H1 (cell line): ENCODE results near the gene COQ2. TPM values are rescaled to one million over a fixed set of nuclear protein-coding genes. Genes with fewer than 3 reads are reported as not detected.

ENCODE experiments used
- CTCF ChIA-PET: fragments of 300-600 bp; sonication (Branson Sonifier 250); formaldehyde crosslinking; loops from one replicate; lab custom pipeline; 2021; ENCODE audit not compliant: partially characterized antibody; lab: Charles Lee
- POLR2A ChIA-PET: fragments of 300-600 bp; sonication (Branson Sonifier 250); formaldehyde crosslinking; loops from one replicate; lab custom pipeline; 2021; ENCODE audit warnings: inconsistent platforms; ENCODE audit not compliant: partially characterized antibody; lab: Charles Lee
- DNase-seq, 2 experiments: peaks; one replicate each; pipeline versions ENCODE4 v3.0.0 to v3.0.0-alpha.2; 2010 to 2022; ENCODE audit warnings: low spot score in 2 of 2, low read depth in 1 of 2, mixed read lengths in 1 of 2
- FAIRE-seq: peaks from 2 replicates; lab custom pipeline; 2011; peaks lifted over from hg19 to GRCh38; lab: Jason Lieb, UNC
- H2AFZ ChIP-seq: 2 replicates; pipeline ENCODE4 v1.8.1; 2012; ENCODE audit warnings: low read length, inconsistent platforms
- H2AK5ac ChIP-seq: 2 replicates; pipeline ENCODE4 v1.6.1; 2013; ENCODE audit warnings: low read depth, low read length
- H2BK120ac ChIP-seq: replicated peaks from 2 replicates; pipeline ENCODE3; 2013; ENCODE audit warnings: low read depth, low read length, inconsistent platforms
- H2BK12ac ChIP-seq: 2 replicates; pipeline ENCODE4 v1.6.1; 2013; ENCODE audit warnings: low read depth, low read length
- H2BK15ac ChIP-seq: 2 replicates; pipeline ENCODE4 v1.6.1; 2013; ENCODE audit warnings: low read length
- H2BK20ac ChIP-seq: 2 replicates; pipeline ENCODE4 v1.6.1; 2013; ENCODE audit warnings: low read length
- H2BK5ac ChIP-seq: 2 replicates; pipeline ENCODE4 v1.6.1; 2013; ENCODE audit warnings: low read depth, low read length
- H3K14ac ChIP-seq: 2 replicates; pipeline ENCODE4 v1.6.1; 2013; ENCODE audit warnings: inconsistent platforms; ENCODE audit not compliant: insufficient read length
- H3K18ac ChIP-seq: 2 replicates; pipeline ENCODE4 v1.6.1; 2013; ENCODE audit warnings: low read length; ENCODE audit errors: extremely low read depth
- H3K23ac ChIP-seq: 2 replicates; pipeline ENCODE4 v1.6.1; 2013; ENCODE audit warnings: inconsistent platforms; ENCODE audit not compliant: insufficient read length
- H3K23me2 ChIP-seq: 2 replicates; pipeline ENCODE4 v1.6.1; 2013; ENCODE audit warnings: low read depth, low read length
- H3K27ac ChIP-seq: 2 replicates; pipeline ENCODE4 v1.6.1; 2011; ENCODE audit warnings: low read depth, low read length, inconsistent platforms
- H3K27me3 ChIP-seq, 4 experiments: replicated peaks in 1 of 4; 1 replicate in 1 of 4; 2 replicates in 3 of 4; pipeline versions ENCODE4 v1.6.1 to v1.8.1; 2011 to 2013; ENCODE audit warnings: low read length in 3 of 4, mild to moderate bottlenecking in 3 of 4, inconsistent platforms in 2 of 4, mixed read lengths in 2 of 4, moderate library complexity in 1 of 4; ENCODE audit not compliant: control insufficient read depth in 3 of 4, insufficient read depth in 3 of 4; ENCODE audit errors: extremely low read depth in 1 of 4
- H3K36me3 ChIP-seq, 4 experiments: 2 replicates each; pipeline versions ENCODE4 v1.6.1 to v1.8.1; 2011 to 2013; ENCODE audit warnings: mild to moderate bottlenecking in 4 of 4, low read length in 3 of 4, moderate library complexity in 2 of 4, control low read depth in 1 of 4, inconsistent platforms in 1 of 4; ENCODE audit not compliant: insufficient read depth in 4 of 4, control insufficient read depth in 2 of 4
- H3K4ac ChIP-seq: replicated peaks from 2 replicates; pipeline ENCODE3; 2013; ENCODE audit warnings: low read length, low read depth, mixed read lengths, inconsistent platforms; ENCODE audit not compliant: insufficient read length
- H3K4me1 ChIP-seq, 4 experiments: replicated peaks in 1 of 4; 1 replicate in 1 of 4; 2 replicates in 3 of 4; pipeline versions ENCODE4 v1.6.1 to v1.8.1; 2011 to 2013; ENCODE audit warnings: low read length in 3 of 4, inconsistent platforms in 2 of 4, mixed read lengths in 1 of 4; ENCODE audit not compliant: insufficient read depth in 4 of 4, control insufficient read depth in 3 of 4
- H3K4me2 ChIP-seq, 2 experiments: 2 replicates each; pipeline versions ENCODE4 v1.6.1 to v1.8.1; 2011 to 2013; ENCODE audit warnings: low read depth in 2 of 2, low read length in 2 of 2, control low read depth in 1 of 2, inconsistent platforms in 1 of 2, mild to moderate bottlenecking in 1 of 2; ENCODE audit not compliant: insufficient read depth in 1 of 2
- H3K4me3 ChIP-seq, 4 experiments: fragments of 200-600, 300-600 bp in 1 of 4; sonication (generic), shearing (Covaris generic), sonication (Bioruptor Twin) in 1 of 4; 2 replicates each; pipeline versions ENCODE4 v1.5.1 to v1.8.1; 2011 to 2016; ENCODE audit warnings: low read length in 4 of 4, low read depth in 3 of 4, control low read depth in 2 of 4, inconsistent platforms in 2 of 4, mild to moderate bottlenecking in 2 of 4, mixed read lengths in 1 of 4, moderate library complexity in 1 of 4; ENCODE audit not compliant: insufficient read depth in 2 of 4; ENCODE audit errors: extremely low read depth in 1 of 4
- H3K56ac ChIP-seq: replicated peaks from 2 replicates; pipeline ENCODE3; 2013; ENCODE audit warnings: low read depth, mild to moderate bottlenecking, mixed read lengths, low read length, inconsistent platforms; ENCODE audit not compliant: insufficient read length
- H3K79me1 ChIP-seq: 2 replicates; pipeline ENCODE4 v1.6.1; 2013; ENCODE audit warnings: low read depth, low read length, control low read depth
- H3K79me2 ChIP-seq, 2 experiments: 2 replicates each; pipeline versions ENCODE4 v1.6.1 to v1.8.1; 2012 to 2013; ENCODE audit warnings: low read length in 2 of 2, mild to moderate bottlenecking in 2 of 2, inconsistent platforms in 1 of 2; ENCODE audit not compliant: insufficient read depth in 2 of 2, control insufficient read depth in 1 of 2
- H3K9ac ChIP-seq, 4 experiments: replicated peaks in 1 of 4; 1 replicate in 1 of 4; 2 replicates in 3 of 4; pipeline versions ENCODE4 v1.6.1 to v1.8.1; 2011 to 2013; ENCODE audit warnings: low read depth in 3 of 4, low read length in 3 of 4, control low read depth in 2 of 4, mild to moderate bottlenecking in 2 of 4, moderate library complexity in 2 of 4, inconsistent platforms in 1 of 4; ENCODE audit errors: extremely low read depth in 1 of 4
- H3K9me3 ChIP-seq, 2 experiments: 2 replicates each; pipeline versions ENCODE4 v1.6.1 to v1.8.1; 2012 to 2013; ENCODE audit warnings: mild to moderate bottlenecking in 2 of 2, moderate library complexity in 2 of 2, control low read depth in 1 of 2, inconsistent platforms in 1 of 2, low read depth in 1 of 2, low read length in 1 of 2, mixed read lengths in 1 of 2; ENCODE audit not compliant: insufficient read depth in 2 of 2
- H4K20me1 ChIP-seq, 2 experiments: replicated peaks in 1 of 2; 2 replicates each; pipeline versions ENCODE3 to v1.8.1; 2011 to 2013; ENCODE audit warnings: inconsistent platforms in 2 of 2, low read length in 2 of 2, mild to moderate bottlenecking in 1 of 2; ENCODE audit not compliant: insufficient read depth in 2 of 2, control insufficient read depth in 1 of 2
- H4K5ac ChIP-seq: 2 replicates; pipeline ENCODE4 v1.6.1; 2013; ENCODE audit warnings: low read length, low read depth, mixed read lengths, inconsistent platforms; ENCODE audit not compliant: insufficient read length
- H4K8ac ChIP-seq: 2 replicates; pipeline ENCODE4 v1.8.0; 2013; ENCODE audit warnings: mild to moderate bottlenecking, moderate library complexity, low read length, inconsistent platforms; ENCODE audit not compliant: insufficient read depth; ENCODE audit errors: extremely low read depth
- H4K91ac ChIP-seq: replicated peaks from 2 replicates; pipeline ENCODE3; 2013; ENCODE audit warnings: low read length, mixed read lengths, inconsistent platforms; ENCODE audit not compliant: insufficient read length
- BACH1 ChIP-seq: IDR thresholded peaks from 2 replicates; pipeline ENCODE4 v1.6.1; 2012; ENCODE audit warnings: low read length, improper control_type of control experiment
- EP300 ChIP-seq, 2 experiments: IDR thresholded peaks; 1 replicate in 1 of 2; 2 replicates in 1 of 2; pipeline ENCODE4 v1.6.1; 2011 to 2012; ENCODE audit warnings: low read depth in 2 of 2, low read length in 2 of 2, mild to moderate bottlenecking in 2 of 2, borderline replicate concordance in 1 of 2, inconsistent platforms in 1 of 2, moderate library complexity in 1 of 2
- HDAC2 ChIP-seq, 2 experiments: fragments of 300-600 bp in 1 of 2; sonication (generic) in 1 of 2; IDR thresholded peaks; 2 replicates each; pipeline ENCODE4 v1.6.1; 2011 to 2012; ENCODE audit warnings: low read depth in 2 of 2, low read length in 2 of 2, mild to moderate bottlenecking in 2 of 2, moderate library complexity in 2 of 2, borderline replicate concordance in 1 of 2, inconsistent platforms in 1 of 2
- MAX ChIP-seq: IDR thresholded peaks from 2 replicates; pipeline ENCODE4 v1.6.1; 2012; ENCODE audit warnings: inconsistent platforms
- NRF1 ChIP-seq: IDR thresholded peaks from 2 replicates; pipeline ENCODE4 v1.6.1; 2011; ENCODE audit warnings: mild to moderate bottlenecking, low read depth, low read length, improper control_type of control experiment
- POLR2AphosphoS5 ChIP-seq: IDR thresholded peaks from 2 replicates; pipeline ENCODE4 v1.6.1; 2011; ENCODE audit warnings: low read depth, low read length
- POU5F1 ChIP-seq: IDR thresholded peaks from 2 replicates; pipeline ENCODE4 v1.6.1; 2011; ENCODE audit warnings: low read depth, mild to moderate bottlenecking, low read length, moderate library complexity
- RBBP5 ChIP-seq: IDR thresholded peaks from 2 replicates; pipeline ENCODE4 v1.7.1; 2012; ENCODE audit warnings: low read depth, mild to moderate bottlenecking, inconsistent platforms, low read length, moderate library complexity, borderline replicate concordance
- SP4 ChIP-seq: IDR thresholded peaks from 2 replicates; pipeline ENCODE4 v1.6.1; 2012; ENCODE audit warnings: low read length, inconsistent platforms
- TAF7 ChIP-seq: optimal IDR thresholded peaks from 2 replicates; pipeline ENCODE3; 2011; ENCODE audit warnings: low read depth, mild to moderate bottlenecking, inconsistent platforms, low read length, moderate library complexity, borderline replicate concordance
- WGBS, 2 experiments: shearing (Covaris generic) in 1 of 2; methylation state at CpG; one replicate each; pipeline versions ENCODE4 v1.1.6 to v1.1.7; 2013 to 2015; ENCODE audit warnings: low lambda C conversion rate in 2 of 2, mixed read lengths in 2 of 2, inconsistent platforms in 1 of 2, low coverage in 1 of 2, missing lambda C conversion rate in 1 of 2; ENCODE audit not compliant: insufficient replicate concordance in 2 of 2, insufficient coverage in 1 of 2, insufficient read length in 1 of 2; ENCODE audit errors: extremely low coverage in 1 of 2, missing lambda C conversion rate in 1 of 2; 5-methylcytosine and 5-hydroxymethylcytosine counted together
- polyA plus RNA-seq, 7 experiments: library from polyadenylated mRNA; depleted of rRNA in 3 of 7; stranded (reverse) in 5 of 7; unstranded in 2 of 7; fragments of >200 nt in 5 of 7; fragments of 200-250 nt in 2 of 7; gene quantifications; 1 replicate in 5 of 7; 2 replicates in 1 of 7; 4 replicates in 1 of 7; pipeline versions ENCODE4 v1.2.1 to v1.2.3, GENCODE V29; 2011 to 2013; ENCODE audit warnings: missing spikeins in 2 of 7, mixed read lengths in 2 of 7
- total RNA-seq: library from RNA; stranded (reverse); fragmentation: NEBNext Ultra II Directional; extraction: Animal tissue kit (Norgen Biotek cat#: 25700); gene quantifications from 2 replicates; pipeline ENCODE4 v1.2.1, GENCODE V29; 2021
- TF ChIP-seq, protein P1 (sequence below): IDR thresholded peaks from 2 replicates; pipeline ENCODE4 v1.6.1; 2012; ENCODE audit warnings: low read length, inconsistent platforms

COQ2 gene
- total and polyA plus RNA-seq, 2 of the 8 experiments (the other 6 are each of a cell fraction or from before 2014, with no cell fraction given): 21.5 to 22.9 TPM

DNA sequence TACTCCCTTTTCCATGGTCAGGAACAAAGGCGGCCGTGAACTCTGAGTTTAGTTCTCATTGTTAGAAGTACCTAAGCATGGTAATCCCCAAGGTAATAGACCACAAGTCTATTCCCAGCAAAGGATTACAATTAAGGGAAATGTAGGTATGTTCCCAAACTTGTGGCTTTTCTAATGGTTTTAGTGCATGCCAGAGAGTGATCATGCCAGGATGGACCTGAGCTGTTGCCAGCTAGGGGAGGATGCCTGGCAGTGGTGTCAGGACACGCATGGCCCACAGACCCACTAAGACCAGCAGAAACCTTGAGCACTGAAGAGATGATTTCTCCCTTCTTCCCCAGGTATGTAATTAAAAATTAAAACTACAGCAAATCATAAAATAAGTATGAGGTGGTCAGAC, 60.8 kb downstream of the COQ2 start:
- Histone ChIP-seq H3K23ac (no peak overlapping the region), H3K14ac (no peak overlapping the region), H4K5ac (no peak overlapping the region), H3K9me3 (no peaks in the 10 kb centered on the region), H3K4ac (no peak overlapping the region), H3K79me2 (no peaks in the 10 kb centered on the region), H4K8ac (no peak overlapping the region), H4K20me1 (no peaks in the 10 kb centered on the region), H3K4me2 (no peak overlapping the region), H3K4me3 (no peak overlapping the region), H2BK12ac (no peak overlapping the region), H4K91ac (no peak overlapping the region), H3K9ac (no peak overlapping the region), H3K4me1 (no peaks in the 10 kb centered on the region), H3K27me3 (no peaks in the 10 kb centered on the region), H3K36me3 (no peaks in the 10 kb centered on the region), H3K79me1 (no peaks in the 10 kb centered on the region), H2BK20ac (no peak overlapping the region), H2AFZ (no peak overlapping the region), H2BK120ac (no peak overlapping the region), H2BK5ac (no peak overlapping the region), H3K23me2 (peaks cover 2% of the 10 kb centered on the region; the same call in 1 of the 2 replicates), H3K56ac (no peak overlapping the region), H3K18ac (no peak overlapping the region), H2AK5ac (no peak overlapping the region), H2BK15ac (no peak overlapping the region), H3K27ac (no peak overlapping the region)
- no peak for FAIRE-seq
- ChIA-PET POLR2A (no interaction called here), CTCF (interaction anchor here (0.6 to 1.7 kb wide), 7 partner anchors 13 to 176 kb away, joined by 3 to 5 read pairs (median 3); no protein-coding TSS in a partner anchor)
- WGBS, 2 experiments: 89% methylated on average over 3 of the region's 3 CpGs; no CpG with 5 or more reads in 1 of the 2 experiments
- DNase-seq: no peak
- no peak for TF ChIP-seq HDAC2 (IDR thresholded peaks at IDR 0.05; ENCODE audit: borderline replicate concordance in 1 of 2, low read depth in 2 of 2, low read length in 2 of 2)
- no peak for TF ChIP-seq RBBP5
- TF ChIP-seq BACH1: no peak
- no peak for TF ChIP-seq EP300 (IDR thresholded peaks at IDR 0.05; ENCODE audit: borderline replicate concordance in 1 of 2, low read depth in 2 of 2, low read length in 2 of 2)
- TF ChIP-seq TAF7: no peak
- TF ChIP-seq NRF1: no peak
- no peak for TF ChIP-seq SP4
- no peak for TF ChIP-seq POU5F1
- TF ChIP-seq MAX: no peak
- no peak for TF ChIP-seq POLR2AphosphoS5
- TF ChIP-seq, protein P1, sequence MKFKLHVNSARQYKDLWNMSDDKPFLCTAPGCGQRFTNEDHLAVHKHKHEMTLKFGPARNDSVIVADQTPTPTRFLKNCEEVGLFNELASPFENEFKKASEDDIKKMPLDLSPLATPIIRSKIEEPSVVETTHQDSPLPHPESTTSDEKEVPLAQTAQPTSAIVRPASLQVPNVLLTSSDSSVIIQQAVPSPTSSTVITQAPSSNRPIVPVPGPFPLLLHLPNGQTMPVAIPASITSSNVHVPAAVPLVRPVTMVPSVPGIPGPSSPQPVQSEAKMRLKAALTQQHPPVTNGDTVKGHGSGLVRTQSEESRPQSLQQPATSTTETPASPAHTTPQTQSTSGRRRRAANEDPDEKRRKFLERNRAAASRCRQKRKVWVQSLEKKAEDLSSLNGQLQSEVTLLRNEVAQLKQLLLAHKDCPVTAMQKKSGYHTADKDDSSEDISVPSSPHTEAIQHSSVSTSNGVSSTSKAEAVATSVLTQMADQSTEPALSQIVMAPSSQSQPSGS: no peak
